ENCODE results near the gene ANO3. TPM values are rescaled to one million over a fixed set of nuclear protein-coding genes. Genes with fewer than 3 reads are reported as not detected.

Gene ANO3
- total RNA-seq, 1 donor from 2014 or later: not detected

- no peak for TF ChIP-seq POLR2AphosphoS5 (IDR thresholded peaks at IDR 0.05; ENCODE audit: insufficient read depth in 1 of 2, low read depth in 1 of 2)
- no peak for TF ChIP-seq CTCF (IDR thresholded peaks at IDR 0.05)
- no peak for TF ChIP-seq POLR2A (IDR thresholded peaks at IDR 0.05)
These were observed 276.0 kb downstream of the ANO3 start for GRCh38 chr11:26607725-26608506.

GRCh38 chr11:26608507-26609146 lies 276.7 kb downstream of the ANO3 start:
- Histone ChIP-seq H3K4me1 (no peaks in the 10 kb centered on the region), H3K4me3 (no peak overlapping the region), H3K36me3 (no peaks in the 10 kb centered on the region), H3K27me3 (no peaks in the 10 kb centered on the region), H3K27ac (no peak overlapping the region), H3K9me3 (no peaks in the 10 kb centered on the region)
- no peak for TF ChIP-seq POLR2AphosphoS5 (IDR thresholded peaks at IDR 0.05; ENCODE audit: insufficient read depth in 1 of 2, low read depth in 1 of 2)
- intact Hi-C loops (cut with DNase I): no loop called here
- no peak for DNase-seq (ENCODE audit: extremely low spot score in 2 of 2)

More at GRCh38 chr11:26607725-26608506, 276.0 kb downstream of the ANO3 start:
- no peak overlapping the region for H3K4me3 ChIP-seq
- H3K27me3 ChIP-seq: no peaks in the 10 kb centered on the region
- intact Hi-C loops (cut with DNase I): no loop called here
- no peaks in the 10 kb centered on the region for H3K9me3 ChIP-seq
- H3K27ac ChIP-seq: no peak overlapping the region
- H3K4me1 ChIP-seq: no peaks in the 10 kb centered on the region
- H3K36me3 ChIP-seq: no peaks in the 10 kb centered on the region
- DNase-seq (ENCODE audit: extremely low spot score in 2 of 2): no peak

GRCh38 chr11:26613759-26614158 lies 281.8 kb downstream of the ANO3 start:
- no peak for DNase-seq (ENCODE audit: extremely low spot score in 2 of 2)
- Histone ChIP-seq H3K27me3 (no peaks in the 10 kb centered on the region), H3K9me3 (no peaks in the 10 kb centered on the region), H3K4me1 (no peaks in the 10 kb centered on the region), H3K36me3 (no peaks in the 10 kb centered on the region), H3K4me3 (no peak overlapping the region), H3K27ac (no peak overlapping the region)
- TF ChIP-seq CTCF (IDR thresholded peaks at IDR 0.05) (no peak), POLR2AphosphoS5 (IDR thresholded peaks at IDR 0.05; ENCODE audit: insufficient read depth in 1 of 2, low read depth in 1 of 2) (no peak), POLR2A (IDR thresholded peaks at IDR 0.05) (no peak)
- intact Hi-C loops (cut with DNase I): no loop called here

- no peak for TF ChIP-seq POLR2AphosphoS5 (IDR thresholded peaks at IDR 0.05; ENCODE audit: insufficient read depth in 1 of 2, low read depth in 1 of 2)
- TF ChIP-seq POLR2A (IDR thresholded peaks at IDR 0.05): no peak
- TF ChIP-seq CTCF (IDR thresholded peaks at IDR 0.05): no peak
- Histone ChIP-seq H3K27me3 (no peaks in the 10 kb centered on the region), H3K9me3 (no peaks in the 10 kb centered on the region), H3K4me3 (no peak overlapping the region), H3K4me1 (no peaks in the 10 kb centered on the region), H3K36me3 (no peaks in the 10 kb centered on the region), H3K27ac (no peak overlapping the region)
- no peak for DNase-seq (ENCODE audit: extremely low spot score in 2 of 2)
- intact Hi-C loops (cut with DNase I): no loop called here
These were observed 286.5 kb downstream of the ANO3 start for GRCh38 chr11:26618441-26618840.

GRCh38 chr11:26620282-26621045 lies 288.5 kb downstream of the ANO3 start:
- DNase-seq (ENCODE audit: extremely low spot score in 2 of 2): no peak
- H3K27ac ChIP-seq: no peak overlapping the region
- TF ChIP-seq CTCF (IDR thresholded peaks at IDR 0.05) (no peak), POLR2AphosphoS5 (IDR thresholded peaks at IDR 0.05; ENCODE audit: insufficient read depth in 1 of 2, low read depth in 1 of 2) (no peak), POLR2A (IDR thresholded peaks at IDR 0.05) (no peak)
- H3K4me1 ChIP-seq: no peaks in the 10 kb centered on the region
- no peaks in the 10 kb centered on the region for H3K27me3 ChIP-seq
- H3K36me3 ChIP-seq: no peaks in the 10 kb centered on the region
- no peaks in the 10 kb centered on the region for H3K9me3 ChIP-seq
- intact Hi-C loops (cut with DNase I): no loop called here
- no peak overlapping the region for H3K4me3 ChIP-seq

Measured in vagina (tissue), 2 donors.